H1 (cell line): Measurements from ENCODE around the gene NUPR1. TPM values are rescaled to one million over a fixed set of nuclear protein-coding genes. Genes with fewer than 3 reads are reported as not detected.

Experiments used
- CTCF ChIA-PET: fragments of 300-600 bp; sonication (Branson Sonifier 250); formaldehyde crosslinking; loops from one replicate; lab custom pipeline; 2021; ENCODE audit not compliant: partially characterized antibody; lab: Charles Lee
- POLR2A ChIA-PET: fragments of 300-600 bp; sonication (Branson Sonifier 250); formaldehyde crosslinking; loops from one replicate; lab custom pipeline; 2021; ENCODE audit warnings: inconsistent platforms; ENCODE audit not compliant: partially characterized antibody; lab: Charles Lee
- DNase-seq, 2 experiments: peaks; one replicate each; pipeline versions ENCODE4 v3.0.0 to v3.0.0-alpha.2; 2010 to 2022; ENCODE audit warnings: low spot score in 2 of 2, low read depth in 1 of 2, mixed read lengths in 1 of 2
- FAIRE-seq: peaks from 2 replicates; lab custom pipeline; 2011; peaks lifted over from hg19 to GRCh38; lab: Jason Lieb, UNC
- H2AFZ ChIP-seq: 2 replicates; pipeline ENCODE4 v1.8.1; 2012; ENCODE audit warnings: low read length, inconsistent platforms
- H2AK5ac ChIP-seq: 2 replicates; pipeline ENCODE4 v1.6.1; 2013; ENCODE audit warnings: low read depth, low read length
- H2BK120ac ChIP-seq: replicated peaks from 2 replicates; pipeline ENCODE3; 2013; ENCODE audit warnings: low read depth, low read length, inconsistent platforms
- H2BK12ac ChIP-seq: 2 replicates; pipeline ENCODE4 v1.6.1; 2013; ENCODE audit warnings: low read depth, low read length
- H2BK15ac ChIP-seq: 2 replicates; pipeline ENCODE4 v1.6.1; 2013; ENCODE audit warnings: low read length
- H2BK20ac ChIP-seq: 2 replicates; pipeline ENCODE4 v1.6.1; 2013; ENCODE audit warnings: low read length
- H2BK5ac ChIP-seq: 2 replicates; pipeline ENCODE4 v1.6.1; 2013; ENCODE audit warnings: low read depth, low read length
- H3K14ac ChIP-seq: 2 replicates; pipeline ENCODE4 v1.6.1; 2013; ENCODE audit warnings: inconsistent platforms; ENCODE audit not compliant: insufficient read length
- H3K18ac ChIP-seq: 2 replicates; pipeline ENCODE4 v1.6.1; 2013; ENCODE audit warnings: low read length; ENCODE audit errors: extremely low read depth
- H3K23ac ChIP-seq: 2 replicates; pipeline ENCODE4 v1.6.1; 2013; ENCODE audit warnings: inconsistent platforms; ENCODE audit not compliant: insufficient read length
- H3K23me2 ChIP-seq: 2 replicates; pipeline ENCODE4 v1.6.1; 2013; ENCODE audit warnings: low read depth, low read length
- H3K27ac ChIP-seq: 2 replicates; pipeline ENCODE4 v1.6.1; 2011; ENCODE audit warnings: low read depth, low read length, inconsistent platforms
- H3K27me3 ChIP-seq, 4 experiments: replicated peaks in 1 of 4; 1 replicate in 1 of 4; 2 replicates in 3 of 4; pipeline versions ENCODE4 v1.6.1 to v1.8.1; 2011 to 2013; ENCODE audit warnings: low read length in 3 of 4, mild to moderate bottlenecking in 3 of 4, inconsistent platforms in 2 of 4, mixed read lengths in 2 of 4, moderate library complexity in 1 of 4; ENCODE audit not compliant: control insufficient read depth in 3 of 4, insufficient read depth in 3 of 4; ENCODE audit errors: extremely low read depth in 1 of 4
- H3K36me3 ChIP-seq, 4 experiments: 2 replicates each; pipeline versions ENCODE4 v1.6.1 to v1.8.1; 2011 to 2013; ENCODE audit warnings: mild to moderate bottlenecking in 4 of 4, low read length in 3 of 4, moderate library complexity in 2 of 4, control low read depth in 1 of 4, inconsistent platforms in 1 of 4; ENCODE audit not compliant: insufficient read depth in 4 of 4, control insufficient read depth in 2 of 4
- H3K4ac ChIP-seq: replicated peaks from 2 replicates; pipeline ENCODE3; 2013; ENCODE audit warnings: low read length, low read depth, mixed read lengths, inconsistent platforms; ENCODE audit not compliant: insufficient read length
- H3K4me1 ChIP-seq, 4 experiments: replicated peaks in 1 of 4; 1 replicate in 1 of 4; 2 replicates in 3 of 4; pipeline versions ENCODE4 v1.6.1 to v1.8.1; 2011 to 2013; ENCODE audit warnings: low read length in 3 of 4, inconsistent platforms in 2 of 4, mixed read lengths in 1 of 4; ENCODE audit not compliant: insufficient read depth in 4 of 4, control insufficient read depth in 3 of 4
- H3K4me2 ChIP-seq, 2 experiments: 2 replicates each; pipeline versions ENCODE4 v1.6.1 to v1.8.1; 2011 to 2013; ENCODE audit warnings: low read depth in 2 of 2, low read length in 2 of 2, control low read depth in 1 of 2, inconsistent platforms in 1 of 2, mild to moderate bottlenecking in 1 of 2; ENCODE audit not compliant: insufficient read depth in 1 of 2
- H3K4me3 ChIP-seq, 4 experiments: fragments of 200-600, 300-600 bp in 1 of 4; sonication (generic), shearing (Covaris generic), sonication (Bioruptor Twin) in 1 of 4; 2 replicates each; pipeline versions ENCODE4 v1.5.1 to v1.8.1; 2011 to 2016; ENCODE audit warnings: low read length in 4 of 4, low read depth in 3 of 4, control low read depth in 2 of 4, inconsistent platforms in 2 of 4, mild to moderate bottlenecking in 2 of 4, mixed read lengths in 1 of 4, moderate library complexity in 1 of 4; ENCODE audit not compliant: insufficient read depth in 2 of 4; ENCODE audit errors: extremely low read depth in 1 of 4
- H3K56ac ChIP-seq: replicated peaks from 2 replicates; pipeline ENCODE3; 2013; ENCODE audit warnings: low read depth, mild to moderate bottlenecking, mixed read lengths, low read length, inconsistent platforms; ENCODE audit not compliant: insufficient read length
- H3K79me1 ChIP-seq: 2 replicates; pipeline ENCODE4 v1.6.1; 2013; ENCODE audit warnings: low read depth, low read length, control low read depth
- H3K79me2 ChIP-seq, 2 experiments: 2 replicates each; pipeline versions ENCODE4 v1.6.1 to v1.8.1; 2012 to 2013; ENCODE audit warnings: low read length in 2 of 2, mild to moderate bottlenecking in 2 of 2, inconsistent platforms in 1 of 2; ENCODE audit not compliant: insufficient read depth in 2 of 2, control insufficient read depth in 1 of 2
- H3K9ac ChIP-seq, 4 experiments: replicated peaks in 1 of 4; 1 replicate in 1 of 4; 2 replicates in 3 of 4; pipeline versions ENCODE4 v1.6.1 to v1.8.1; 2011 to 2013; ENCODE audit warnings: low read depth in 3 of 4, low read length in 3 of 4, control low read depth in 2 of 4, mild to moderate bottlenecking in 2 of 4, moderate library complexity in 2 of 4, inconsistent platforms in 1 of 4; ENCODE audit errors: extremely low read depth in 1 of 4
- H3K9me3 ChIP-seq, 2 experiments: 2 replicates each; pipeline versions ENCODE4 v1.6.1 to v1.8.1; 2012 to 2013; ENCODE audit warnings: mild to moderate bottlenecking in 2 of 2, moderate library complexity in 2 of 2, control low read depth in 1 of 2, inconsistent platforms in 1 of 2, low read depth in 1 of 2, low read length in 1 of 2, mixed read lengths in 1 of 2; ENCODE audit not compliant: insufficient read depth in 2 of 2
- H4K20me1 ChIP-seq, 2 experiments: replicated peaks in 1 of 2; 2 replicates each; pipeline versions ENCODE3 to v1.8.1; 2011 to 2013; ENCODE audit warnings: inconsistent platforms in 2 of 2, low read length in 2 of 2, mild to moderate bottlenecking in 1 of 2; ENCODE audit not compliant: insufficient read depth in 2 of 2, control insufficient read depth in 1 of 2
- H4K5ac ChIP-seq: 2 replicates; pipeline ENCODE4 v1.6.1; 2013; ENCODE audit warnings: low read length, low read depth, mixed read lengths, inconsistent platforms; ENCODE audit not compliant: insufficient read length
- H4K8ac ChIP-seq: 2 replicates; pipeline ENCODE4 v1.8.0; 2013; ENCODE audit warnings: mild to moderate bottlenecking, moderate library complexity, low read length, inconsistent platforms; ENCODE audit not compliant: insufficient read depth; ENCODE audit errors: extremely low read depth
- H4K91ac ChIP-seq: replicated peaks from 2 replicates; pipeline ENCODE3; 2013; ENCODE audit warnings: low read length, mixed read lengths, inconsistent platforms; ENCODE audit not compliant: insufficient read length
- CBX5 ChIP-seq: fragments of 300-800, 300-1000 bp; sonication (generic); IDR thresholded peaks from 2 replicates; pipeline ENCODE4 v1.7.1; 2016; ENCODE audit warnings: antibody characterized with exemption, low read length, low read depth
- GTF2F1 ChIP-seq: IDR thresholded peaks from 2 replicates; pipeline ENCODE4 v1.6.1; 2012; ENCODE audit warnings: low read depth, low read length, improper control_type of control experiment, borderline replicate concordance
- RFX5 ChIP-seq: IDR thresholded peaks from 2 replicates; pipeline ENCODE4 v1.6.1; 2011; ENCODE audit warnings: low read depth, low read length, improper control_type of control experiment, borderline replicate concordance
- SRF ChIP-seq: IDR thresholded peaks from 2 replicates; pipeline ENCODE4 v1.6.1; 2011; ENCODE audit warnings: mild to moderate bottlenecking, low read depth, low read length, moderate library complexity
- TAF1 ChIP-seq: IDR thresholded peaks from 2 replicates; pipeline ENCODE4 v1.6.1; 2011; ENCODE audit warnings: mild to moderate bottlenecking, low read depth, low read length
- WGBS, 2 experiments: shearing (Covaris generic) in 1 of 2; methylation state at CpG; one replicate each; pipeline versions ENCODE4 v1.1.6 to v1.1.7; 2013 to 2015; ENCODE audit warnings: low lambda C conversion rate in 2 of 2, mixed read lengths in 2 of 2, inconsistent platforms in 1 of 2, low coverage in 1 of 2, missing lambda C conversion rate in 1 of 2; ENCODE audit not compliant: insufficient replicate concordance in 2 of 2, insufficient coverage in 1 of 2, insufficient read length in 1 of 2; ENCODE audit errors: extremely low coverage in 1 of 2, missing lambda C conversion rate in 1 of 2; 5-methylcytosine and 5-hydroxymethylcytosine counted together
- polyA plus RNA-seq, 7 experiments: library from polyadenylated mRNA; depleted of rRNA in 3 of 7; stranded (reverse) in 5 of 7; unstranded in 2 of 7; fragments of >200 nt in 5 of 7; fragments of 200-250 nt in 2 of 7; gene quantifications; 1 replicate in 5 of 7; 2 replicates in 1 of 7; 4 replicates in 1 of 7; pipeline versions ENCODE4 v1.2.1 to v1.2.3, GENCODE V29; 2011 to 2013; ENCODE audit warnings: missing spikeins in 2 of 7, mixed read lengths in 2 of 7
- total RNA-seq: library from RNA; stranded (reverse); fragmentation: NEBNext Ultra II Directional; extraction: Animal tissue kit (Norgen Biotek cat#: 25700); gene quantifications from 2 replicates; pipeline ENCODE4 v1.2.1, GENCODE V29; 2021
- TF ChIP-seq, protein P1 (sequence below): IDR thresholded peaks from 2 replicates; pipeline ENCODE4 v1.6.1; 2011; ENCODE audit warnings: low read depth, mild to moderate bottlenecking, low read length; ENCODE audit not compliant: insufficient read depth
- TF ChIP-seq, protein P2 (sequence below), 3 experiments: IDR thresholded peaks; 1 replicate in 2 of 3; 2 replicates in 1 of 3; pipeline versions ENCODE4 v1.5.1 to v1.6.1; 2011; ENCODE audit warnings: low read length in 3 of 3, mild to moderate bottlenecking in 3 of 3, inconsistent platforms in 2 of 3, low read depth in 1 of 3, moderate library complexity in 1 of 3; ENCODE audit not compliant: insufficient read depth in 1 of 3; ENCODE audit errors: control extremely low read depth in 1 of 3
- TF ChIP-seq, protein P3 (sequence below): IDR thresholded peaks from 2 replicates; pipeline ENCODE4 v1.6.1; 2012; ENCODE audit warnings: low read length, inconsistent platforms

The NUPR1 gene
- total and polyA plus RNA-seq, 2 of the 8 experiments (the other 6 are each of a cell fraction or from before 2014, with no cell fraction given), result 0.17 to 0.20 TPM

DNA sequence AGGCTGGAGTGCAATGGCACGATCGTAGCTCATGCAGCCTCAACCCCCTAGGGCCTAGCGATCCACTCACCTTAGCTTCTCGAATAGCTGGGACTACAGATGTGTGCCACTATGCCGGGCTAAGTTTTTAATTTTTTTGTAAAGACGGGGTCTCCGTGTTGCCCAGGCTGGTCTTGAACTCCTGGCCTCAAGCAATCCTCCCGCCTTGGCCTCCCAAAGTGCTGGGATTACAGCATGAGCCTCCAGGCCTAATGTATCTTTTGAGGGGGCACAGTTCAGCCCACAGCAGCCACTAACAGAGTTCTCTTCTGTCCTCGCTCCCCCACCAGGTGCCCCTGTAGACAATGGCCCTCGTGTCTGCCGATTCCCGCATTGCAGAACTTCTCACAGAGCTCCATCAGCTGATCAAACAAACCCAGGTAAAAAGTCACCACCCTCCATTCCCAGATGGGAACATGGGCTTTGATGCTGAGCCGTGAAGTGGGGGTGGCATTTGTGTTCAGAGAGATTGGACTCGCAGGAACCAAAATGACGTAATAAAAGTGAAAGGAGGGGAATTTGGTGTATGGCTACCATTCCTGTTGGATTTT lies 42.0 kb upstream of the NUPR1 start:
- Histone ChIP-seq H3K4me3 (no peak overlapping the region), H3K36me3 (peaks cover 0 to 5% (median 0%) of the 10 kb centered on the region in 4 experiments; a peak in 2 of 8 replicates), H3K56ac (no peak overlapping the region), H3K27me3 (no peaks in the 10 kb centered on the region), H3K4me1 (no peaks in the 10 kb centered on the region), H3K9ac (no peak overlapping the region), H3K9me3 (no peaks in the 10 kb centered on the region), H4K5ac (no peak overlapping the region), H3K18ac (no peak overlapping the region), H2BK12ac (no peak overlapping the region), H2BK120ac (no peak overlapping the region), H3K23me2 (no peaks in the 10 kb centered on the region), H3K4me2 (no peak overlapping the region), H3K79me1 (no peaks in the 10 kb centered on the region), H2AK5ac (no peak overlapping the region), H3K27ac (no peak overlapping the region), H2BK15ac (no peak overlapping the region), H4K91ac (no peak overlapping the region), H3K4ac (no peak overlapping the region), H3K14ac (no peak overlapping the region), H3K79me2 (no peaks in the 10 kb centered on the region), H2BK5ac (no peak overlapping the region), H2AFZ (no peak overlapping the region), H3K23ac (no peak overlapping the region), H2BK20ac (no peak overlapping the region), H4K20me1 (peaks cover 0 to under 1% of the 10 kb centered on the region in 2 experiments), H4K8ac (0 out of 2 replicates have a peak overlapping the region, but pooled peaks have one; percentile 25)
- DNase-seq, result no peak
- no peak for FAIRE-seq
- ChIA-PET CTCF (interaction anchor here (0.8 to 1.6 kb wide), 3 partner anchors 12 to 24 kb away, joined by 3 read pairs; no protein-coding TSS in a partner anchor), POLR2A (interaction anchor here (1.2 kb wide), 1 partner anchor 36 kb away, joined by 5 read pairs; no protein-coding TSS in a partner anchor)
- 91% methylated on average over 15 of the region's 15 CpGs; no CpG with 5 or more reads in 1 of the 2 experiments for WGBS, 2 experiments
- TF ChIP-seq RFX5 (no peak), TAF1 (no peak), GTF2F1 (no peak), SRF (no peak), CBX5 (no peak)
- TF ChIP-seq, protein P1, sequence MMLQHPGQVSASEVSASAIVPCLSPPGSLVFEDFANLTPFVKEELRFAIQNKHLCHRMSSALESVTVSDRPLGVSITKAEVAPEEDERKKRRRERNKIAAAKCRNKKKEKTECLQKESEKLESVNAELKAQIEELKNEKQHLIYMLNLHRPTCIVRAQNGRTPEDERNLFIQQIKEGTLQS, result no peak
- TF ChIP-seq, protein P2, sequence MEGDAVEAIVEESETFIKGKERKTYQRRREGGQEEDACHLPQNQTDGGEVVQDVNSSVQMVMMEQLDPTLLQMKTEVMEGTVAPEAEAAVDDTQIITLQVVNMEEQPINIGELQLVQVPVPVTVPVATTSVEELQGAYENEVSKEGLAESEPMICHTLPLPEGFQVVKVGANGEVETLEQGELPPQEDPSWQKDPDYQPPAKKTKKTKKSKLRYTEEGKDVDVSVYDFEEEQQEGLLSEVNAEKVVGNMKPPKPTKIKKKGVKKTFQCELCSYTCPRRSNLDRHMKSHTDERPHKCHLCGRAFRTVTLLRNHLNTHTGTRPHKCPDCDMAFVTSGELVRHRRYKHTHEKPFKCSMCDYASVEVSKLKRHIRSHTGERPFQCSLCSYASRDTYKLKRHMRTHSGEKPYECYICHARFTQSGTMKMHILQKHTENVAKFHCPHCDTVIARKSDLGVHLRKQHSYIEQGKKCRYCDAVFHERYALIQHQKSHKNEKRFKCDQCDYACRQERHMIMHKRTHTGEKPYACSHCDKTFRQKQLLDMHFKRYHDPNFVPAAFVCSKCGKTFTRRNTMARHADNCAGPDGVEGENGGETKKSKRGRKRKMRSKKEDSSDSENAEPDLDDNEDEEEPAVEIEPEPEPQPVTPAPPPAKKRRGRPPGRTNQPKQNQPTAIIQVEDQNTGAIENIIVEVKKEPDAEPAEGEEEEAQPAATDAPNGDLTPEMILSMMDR (IDR thresholded peaks at IDR 0.05; ENCODE audit: control extremely low read depth in 1 of 3, insufficient read depth in 1 of 3, low read depth in 1 of 3, low read length in 3 of 3), result no peak
- TF ChIP-seq, protein P3, sequence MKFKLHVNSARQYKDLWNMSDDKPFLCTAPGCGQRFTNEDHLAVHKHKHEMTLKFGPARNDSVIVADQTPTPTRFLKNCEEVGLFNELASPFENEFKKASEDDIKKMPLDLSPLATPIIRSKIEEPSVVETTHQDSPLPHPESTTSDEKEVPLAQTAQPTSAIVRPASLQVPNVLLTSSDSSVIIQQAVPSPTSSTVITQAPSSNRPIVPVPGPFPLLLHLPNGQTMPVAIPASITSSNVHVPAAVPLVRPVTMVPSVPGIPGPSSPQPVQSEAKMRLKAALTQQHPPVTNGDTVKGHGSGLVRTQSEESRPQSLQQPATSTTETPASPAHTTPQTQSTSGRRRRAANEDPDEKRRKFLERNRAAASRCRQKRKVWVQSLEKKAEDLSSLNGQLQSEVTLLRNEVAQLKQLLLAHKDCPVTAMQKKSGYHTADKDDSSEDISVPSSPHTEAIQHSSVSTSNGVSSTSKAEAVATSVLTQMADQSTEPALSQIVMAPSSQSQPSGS, result no peak
